Endothelial cell of umbilical vein (primary cell): Measurements from ENCODE around the gene PGAM2. TPM values are rescaled to one million over a fixed set of nuclear protein-coding genes. Genes with fewer than 3 reads are reported as not detected.

ENCODE experiments used
- BruUV-seq: library from RNA; stranded (reverse); fragments of 400-500 nt; replicated peaks from 2 replicates; lab custom pipeline; 2021; lab: Mats Ljungman, UMichigan
- CTCF ChIA-PET: fragments of 300-600, 350-600 bp; sonication (Branson Sonifier 250); formaldehyde crosslinking; loops from one replicate; lab custom pipeline; 2021; ENCODE audit warnings: antibody characterized with exemption, inconsistent platforms; lab: Charles Lee
- POLR2A ChIA-PET: fragments of 300-600, 350-600 bp; sonication (Branson Sonifier 250); formaldehyde crosslinking; loops from one replicate; lab custom pipeline; 2021; ENCODE audit warnings: antibody characterized with exemption, inconsistent platforms; lab: Charles Lee
- DNase-seq: peaks from one replicate; pipeline ENCODE4 v3.0.0-alpha.2; 2011; ENCODE audit warnings: low read depth, low spot score
- FAIRE-seq: peaks from 2 replicates; lab custom pipeline; 2011; peaks lifted over from hg19 to GRCh38; lab: Jason Lieb, UNC
- H2AFZ ChIP-seq: 2 replicates; pipeline ENCODE4 v1.6.0; 2012; ENCODE audit warnings: low read depth, low read length, control low read depth, inconsistent platforms
- H3K27ac ChIP-seq: 2 replicates; pipeline ENCODE4 v1.5.1; 2011; ENCODE audit warnings: low read depth, mild to moderate bottlenecking, control low read depth, low read length, moderate library complexity; ENCODE audit not compliant: insufficient read depth
- H3K27me3 ChIP-seq, 2 experiments: 2 replicates each; pipeline versions ENCODE4 v1.6.0 to v1.6.1; 2011; ENCODE audit warnings: low read length in 2 of 2, mixed read lengths in 1 of 2; ENCODE audit not compliant: control insufficient read depth in 2 of 2, insufficient read depth in 2 of 2
- H3K36me3 ChIP-seq, 2 experiments: 2 replicates in 1 of 2; 3 replicates in 1 of 2; pipeline ENCODE4 v1.5.1; 2011; ENCODE audit warnings: low read length in 2 of 2, mild to moderate bottlenecking in 1 of 2, moderate library complexity in 1 of 2; ENCODE audit not compliant: control insufficient read depth in 2 of 2, insufficient read depth in 2 of 2; ENCODE audit errors: extremely low read depth in 1 of 2
- H3K4me1 ChIP-seq: 3 replicates; pipeline ENCODE4 v1.5.1; 2011; ENCODE audit warnings: mild to moderate bottlenecking, low read length; ENCODE audit not compliant: control insufficient read depth, insufficient read depth; ENCODE audit errors: extremely low read depth
- H3K4me2 ChIP-seq: 2 replicates; pipeline ENCODE4 v1.6.1; 2011; ENCODE audit warnings: low read length, control low read depth, mixed read lengths; ENCODE audit not compliant: insufficient read depth
- H3K4me3 ChIP-seq, 3 experiments: fragments of 200-600 bp in 1 of 3; sonication (generic), shearing (Covaris generic) in 1 of 3; replicated peaks in 1 of 3; 2 replicates each; pipeline ENCODE4 v1.5.1; 2011 to 2016; ENCODE audit warnings: control low read depth in 3 of 3, low read length in 3 of 3, mild to moderate bottlenecking in 2 of 3, inconsistent platforms in 1 of 3, low read depth in 1 of 3, moderate library complexity in 1 of 3; ENCODE audit not compliant: insufficient read depth in 1 of 3
- H3K79me2 ChIP-seq: 2 replicates; pipeline ENCODE4 v1.6.0; 2012; ENCODE audit warnings: low read length, inconsistent platforms; ENCODE audit not compliant: control insufficient read depth, insufficient read depth
- H3K9ac ChIP-seq: replicated peaks from 2 replicates; pipeline ENCODE3; 2011; ENCODE audit warnings: low read length, control low read depth; ENCODE audit not compliant: insufficient read depth; ENCODE audit errors: extremely low read depth
- H3K9me1 ChIP-seq: replicated peaks from 3 replicates; pipeline ENCODE4 v1.6.0; 2011; ENCODE audit warnings: mild to moderate bottlenecking, low read length; ENCODE audit not compliant: control insufficient read depth, insufficient read depth; ENCODE audit errors: extremely low read depth
- H3K9me3 ChIP-seq: replicated peaks from 2 replicates; pipeline ENCODE4 v1.5.1; 2012; ENCODE audit warnings: low read length, inconsistent platforms; ENCODE audit not compliant: control insufficient read depth, insufficient read depth
- H4K20me1 ChIP-seq: replicated peaks from 2 replicates; pipeline ENCODE3; 2011; ENCODE audit warnings: mild to moderate bottlenecking, low read length; ENCODE audit not compliant: control insufficient read depth, insufficient read depth; ENCODE audit errors: extremely low read depth
- CTCF ChIP-seq, 2 donors: IDR thresholded peaks; 1 replicate in 1 of 2; 2 replicates in 1 of 2; pipeline ENCODE4 v1.5.1; 2011; ENCODE audit warnings: low read length in 2 of 2, mild to moderate bottlenecking in 2 of 2, moderate library complexity in 2 of 2, control low read depth in 1 of 2, inconsistent platforms in 1 of 2, low read depth in 1 of 2; ENCODE audit not compliant: insufficient read depth in 1 of 2; ENCODE audit errors: extremely low read depth in 1 of 2
- EZH2 ChIP-seq: IDR thresholded peaks from 2 replicates; pipeline ENCODE4 v1.6.1; 2012; ENCODE audit warnings: borderline replicate concordance, low read depth, mild to moderate bottlenecking, moderate library complexity, low read length, inconsistent platforms; ENCODE audit not compliant: severe bottlenecking
- FOS ChIP-seq: IDR thresholded peaks from 2 replicates; pipeline ENCODE4 v1.6.1; 2011; ENCODE audit warnings: mild to moderate bottlenecking, low read length, moderate library complexity, borderline replicate concordance; ENCODE audit not compliant: insufficient read depth
- GATA2 ChIP-seq: IDR thresholded peaks from 2 replicates; pipeline ENCODE4 v1.7.0; 2011; ENCODE audit warnings: low read depth, mild to moderate bottlenecking, moderate library complexity, mixed read lengths, low read length; ENCODE audit not compliant: insufficient read length, insufficient read depth
- JUN ChIP-seq: IDR thresholded peaks from 2 replicates; pipeline ENCODE4 v1.6.1; 2011; ENCODE audit warnings: borderline replicate concordance, low read depth; ENCODE audit not compliant: insufficient read length, insufficient read depth
- MAX ChIP-seq: IDR thresholded peaks from 2 replicates; pipeline ENCODE4 v1.6.1; 2011; ENCODE audit not compliant: insufficient read depth, insufficient read length
- MYC ChIP-seq: IDR thresholded peaks from one replicate; pipeline ENCODE4 v1.6.1; 2011; ENCODE audit warnings: mild to moderate bottlenecking, low read depth, low read length
- POLR2A ChIP-seq: IDR thresholded peaks from 2 replicates; pipeline ENCODE4 v1.6.1; 2012; ENCODE audit warnings: low read depth, mild to moderate bottlenecking, control low read depth, low read length
- dilution Hi-C: fragments of 300-500 bp; cut with MboI; formaldehyde crosslinking; loops from one replicate; pipeline ENCODE4 v1.15.0; 2019; ENCODE audit warnings: low sequenced_read_pairs; ENCODE audit not compliant: extremely low pct_ligation_motif_present
- intact Hi-C: fragments of 100-400 bp; cut with micrococcal nuclease; formaldehyde crosslinking; loops from one replicate; pipeline ENCODE4 v1.10.0; 2022
- polyA plus RNA-seq, 4 experiments: library from polyadenylated mRNA; depleted of rRNA in 3 of 4; stranded (reverse) in 3 of 4; unstranded in 1 of 4; fragments of >200 nt; gene quantifications; 2 replicates each; pipeline versions ENCODE4 v1.2.1 to v1.2.3, GENCODE V29; 2011 to 2012; ENCODE audit warnings: missing spikeins in 1 of 4
- total RNA-seq: library from RNA; stranded (reverse); gene quantifications from 2 replicates; pipeline ENCODE4 v1.2.3, GENCODE V29; 2021

The PGAM2 gene
- total and polyA plus RNA-seq, 2 donors (not counting 3 experiments of a cell fraction or from before 2014, with no cell fraction given): 0.19 TPM; not detected in 1

GRCh38 chr7:44112997-44113763 lies 47.8 kb upstream of the PGAM2 start:
- Histone ChIP-seq H3K36me3 (peaks cover 3 to 23% of the 10 kb centered on the region in 2 experiments), H3K4me1 (no peaks in the 10 kb centered on the region), H3K79me2 (no peaks in the 10 kb centered on the region), H3K4me2 (no peak overlapping the region), H3K9ac (no peak overlapping the region), H3K9me1 (no peaks in the 10 kb centered on the region), H3K27me3 (no peaks in the 10 kb centered on the region), H3K9me3 (no peaks in the 10 kb centered on the region), H3K27ac (no peak overlapping the region), H3K4me3 (no peak overlapping the region), H4K20me1 (no peaks in the 10 kb centered on the region), H2AFZ (no peak overlapping the region)
- POLR2A ChIA-PET: no interaction called here
- no TSS peak for BruUV-seq
- DNase-seq: no peak
- intact Hi-C loops (no loop called here), dilution Hi-C loops (no loop called here)
- CTCF ChIA-PET: no interaction called here
- no peak for FAIRE-seq
- TF ChIP-seq EZH2 (no peak), FOS (no peak), CTCF (IDR thresholded peaks at IDR 0.05; ENCODE audit: extremely low read depth in 1 of 2, insufficient read depth in 1 of 2, low read depth in 1 of 2, low read length in 2 of 2) (no peak), MYC (no peak), JUN (no peak), POLR2A (no peak), MAX (no peak), GATA2 (no peak)
